ENCODE results near the gene LPIN1. TPM values are rescaled to one million over a fixed set of nuclear protein-coding genes. Genes with fewer than 3 reads are reported as not detected.
A peak's percentile ranks its signal among the peaks of the same experiment; 100 is the strongest.
"Not testable (repeated sequence)": the region's sequence is repeated elsewhere in the genome, so short reads cannot be mapped to it uniquely, and the experiment has no call there.

Gene LPIN1
- total RNA-seq, 1 donor from 2014 or later = 61.5 TPM

GRCh38 chr2:11844798-11845197 lies 98.4 kb downstream of the LPIN1 start:
- ATAC-seq; DNase-seq; intact Hi-C loops (cut with micrococcal nuclease): not testable (repeated sequence)

GRCh38 chr2:11847935-11848334 lies 101.5 kb downstream of the LPIN1 start:
- intact Hi-C loops (cut with micrococcal nuclease); DNase-seq; ATAC-seq: not testable (repeated sequence)

GRCh38 chr2:11850082-11850481 lies 103.7 kb downstream of the LPIN1 start:
- DNase-seq (no peak), ATAC-seq (no peak)
- intact Hi-C loops (cut with micrococcal nuclease) = no loop called here

- intact Hi-C loops (cut with micrococcal nuclease) = no loop called here
- no peak for ATAC-seq
- DNase-seq = no peak
Measured at GRCh38 chr2:11852526-11853196, 106.2 kb downstream of the LPIN1 start.

- no peak for DNase-seq
- no peak for ATAC-seq
- intact Hi-C loops (cut with micrococcal nuclease) = no loop called here
Measured at GRCh38 chr2:11853197-11853588, 106.8 kb downstream of the LPIN1 start.

- intact Hi-C loops (cut with micrococcal nuclease) = no loop called here
- DNase-seq (no peak), ATAC-seq (no peak)
Measured at GRCh38 chr2:11855064-11855760, 108.8 kb downstream of the LPIN1 start.

- intact Hi-C loops (cut with micrococcal nuclease) = no loop called here
- no peak for ATAC-seq
- DNase-seq = no peak
Measured at GRCh38 chr2:11856095-11856494, 109.7 kb downstream of the LPIN1 start.

- no peak for ATAC-seq
Measured at GRCh38 chr2:11858883-11859282, 112.5 kb downstream of the LPIN1 start.

GRCh38 chr2:11859975-11860374 lies 113.5 kb downstream of the LPIN1 start:
- DNase-seq; ATAC-seq; intact Hi-C loops (cut with micrococcal nuclease): not testable (repeated sequence)

More at GRCh38 chr2:11858883-11859282, 112.5 kb downstream of the LPIN1 start:
- no peak for DNase-seq
- intact Hi-C loops (cut with micrococcal nuclease) = no loop called here

GRCh38 chr2:11861044-11861443 lies 114.6 kb downstream of the LPIN1 start:
- DNase-seq = no peak
- intact Hi-C loops (cut with micrococcal nuclease) = no loop called here
- no peak for ATAC-seq

GRCh38 chr2:11862049-11862448 lies 115.6 kb downstream of the LPIN1 start:
- DNase-seq (no peak), ATAC-seq (no peak)
- intact Hi-C loops (cut with micrococcal nuclease) = no loop called here

GRCh38 chr2:11863103-11863502 lies 116.7 kb downstream of the LPIN1 start:
- no peak for ATAC-seq

GRCh38 chr2:11863513-11864328 lies 117.3 kb downstream of the LPIN1 start:
- peak; percentile 87 for DNase-seq

More at GRCh38 chr2:11863103-11863502, 116.7 kb downstream of the LPIN1 start:
- DNase-seq = no peak
- intact Hi-C loops (cut with micrococcal nuclease) = no loop called here

GRCh38 chr2:11864724-11865123 lies 118.3 kb downstream of the LPIN1 start:
- ATAC-seq = no peak
- no peak for DNase-seq
- intact Hi-C loops (cut with micrococcal nuclease) = no loop called here

More at GRCh38 chr2:11863513-11864328, 117.3 kb downstream of the LPIN1 start:
- intact Hi-C loops (cut with micrococcal nuclease) = no loop called here
- peak; percentile 95 for ATAC-seq

GRCh38 chr2:11865378-11865777 lies 118.9 kb downstream of the LPIN1 start:
- no peak for ATAC-seq
- intact Hi-C loops (cut with micrococcal nuclease) = no loop called here
- DNase-seq = no peak

GRCh38 chr2:11865805-11866204 lies 119.4 kb downstream of the LPIN1 start:
- no peak for DNase-seq
- no peak for ATAC-seq
- intact Hi-C loops (cut with micrococcal nuclease) = no loop called here

GRCh38 chr2:11866358-11867335 lies 120.2 kb downstream of the LPIN1 start:
- intact Hi-C loops (cut with micrococcal nuclease) = no loop called here
- ATAC-seq (no peak), DNase-seq (no peak)

- no peak for ATAC-seq
- no peak for DNase-seq
- intact Hi-C loops (cut with micrococcal nuclease) = no loop called here
Measured at GRCh38 chr2:11867926-11868325, 121.5 kb downstream of the LPIN1 start.
